HG03045 (cell line): ENCODE data around the gene GNAT1.

Experiments used
- ATAC-seq: cut with Tn5 transposase; IDR thresholded peaks from one replicate; pipeline ENCODE4 v1.9.1; 2021; ENCODE audit warnings: mild to moderate bottlenecking, moderate library complexity; ENCODE audit not compliant: unreplicated experiment

The GNAT1 gene

DNA sequence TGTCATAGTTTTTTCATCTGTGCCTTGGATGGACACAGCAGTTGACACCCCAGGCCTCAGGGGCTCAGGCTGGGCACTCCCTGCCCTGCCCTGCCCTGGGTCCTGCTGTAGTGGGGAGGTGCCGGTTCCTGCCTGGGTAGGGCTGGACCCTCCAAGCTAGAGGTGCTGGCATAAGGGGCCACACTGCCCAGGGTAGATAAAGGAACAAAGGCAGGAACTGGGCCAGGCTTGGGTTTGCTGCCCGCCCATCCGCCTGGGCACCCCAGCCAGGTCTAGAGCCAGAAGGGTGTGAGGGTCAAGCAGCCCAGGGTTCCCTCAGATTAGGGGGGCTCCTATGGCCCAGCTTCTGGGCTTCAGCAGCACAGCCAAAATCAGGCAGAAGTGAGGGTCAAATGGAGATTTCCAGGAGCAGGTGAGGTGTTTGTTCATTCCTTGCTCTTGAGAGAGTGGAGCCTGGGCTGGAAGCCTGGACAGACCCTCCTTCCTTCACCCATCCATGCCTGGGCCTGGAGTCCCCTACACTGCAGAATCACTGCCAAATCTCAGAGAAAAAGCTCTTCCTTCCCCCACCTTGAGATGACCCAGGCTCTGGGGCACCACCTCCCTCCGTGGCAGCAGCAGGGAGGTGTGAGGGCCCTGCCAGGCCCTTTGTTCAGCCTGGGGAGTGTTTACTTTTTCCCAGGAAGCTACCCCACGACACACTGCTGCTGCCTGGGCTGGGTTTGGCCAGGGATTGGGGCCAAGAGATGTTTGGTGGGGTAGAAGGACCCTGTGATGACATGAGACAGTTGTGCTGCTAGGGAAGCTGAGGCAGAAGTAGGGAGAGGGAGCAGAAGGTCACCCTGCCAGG, 29.2 kb upstream of the GNAT1 start:
- no peak for ATAC-seq

DNA sequence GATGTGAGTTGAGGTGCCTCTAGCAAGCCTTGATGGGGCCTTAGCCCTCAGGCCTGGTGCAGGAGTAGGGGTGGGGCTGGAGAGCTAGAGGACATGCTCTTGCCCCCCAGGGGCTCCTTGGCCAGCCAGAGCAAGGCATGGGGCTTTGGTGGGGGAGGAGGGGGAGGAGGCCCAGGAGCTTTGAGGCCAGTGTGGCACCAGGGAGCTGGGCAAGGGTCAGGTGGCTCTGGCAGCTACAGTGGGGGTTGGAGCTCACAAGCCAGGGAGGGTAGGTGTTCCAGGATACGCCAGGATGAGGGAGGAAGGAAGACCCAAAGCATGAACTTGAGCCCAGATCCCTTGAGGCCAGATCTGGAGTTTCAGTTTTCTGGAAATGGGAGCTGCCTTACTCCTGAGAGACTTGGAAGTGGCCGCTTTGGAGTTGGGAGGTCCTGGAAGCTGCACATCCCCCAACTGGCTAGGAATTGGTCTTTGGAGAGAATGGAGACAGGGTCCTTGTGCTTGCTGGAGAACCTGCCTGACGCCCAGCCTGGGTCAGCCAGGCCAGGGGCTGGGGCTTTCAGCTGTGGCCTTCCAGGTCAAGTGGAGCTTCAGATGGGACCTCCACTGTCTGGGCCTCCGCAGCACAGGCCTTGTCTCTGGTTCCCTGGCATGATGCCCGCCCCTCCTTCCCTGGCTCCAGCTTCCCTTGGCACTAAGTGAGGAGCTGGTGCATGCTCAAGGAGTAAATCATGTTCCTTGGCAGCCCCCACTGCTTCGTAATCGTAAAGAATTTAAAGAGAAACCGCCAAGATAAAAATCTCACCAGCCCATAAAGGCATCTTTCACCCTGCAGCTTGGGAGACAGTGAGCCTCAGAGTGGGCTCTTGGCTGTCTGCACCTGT, 27.6 kb upstream of the GNAT1 start:
- ATAC-seq = no peak

GRCh38 chr3:50164481-50164880, 26.9 kb upstream of the GNAT1 start:
- ATAC-seq = no peak

DNA sequence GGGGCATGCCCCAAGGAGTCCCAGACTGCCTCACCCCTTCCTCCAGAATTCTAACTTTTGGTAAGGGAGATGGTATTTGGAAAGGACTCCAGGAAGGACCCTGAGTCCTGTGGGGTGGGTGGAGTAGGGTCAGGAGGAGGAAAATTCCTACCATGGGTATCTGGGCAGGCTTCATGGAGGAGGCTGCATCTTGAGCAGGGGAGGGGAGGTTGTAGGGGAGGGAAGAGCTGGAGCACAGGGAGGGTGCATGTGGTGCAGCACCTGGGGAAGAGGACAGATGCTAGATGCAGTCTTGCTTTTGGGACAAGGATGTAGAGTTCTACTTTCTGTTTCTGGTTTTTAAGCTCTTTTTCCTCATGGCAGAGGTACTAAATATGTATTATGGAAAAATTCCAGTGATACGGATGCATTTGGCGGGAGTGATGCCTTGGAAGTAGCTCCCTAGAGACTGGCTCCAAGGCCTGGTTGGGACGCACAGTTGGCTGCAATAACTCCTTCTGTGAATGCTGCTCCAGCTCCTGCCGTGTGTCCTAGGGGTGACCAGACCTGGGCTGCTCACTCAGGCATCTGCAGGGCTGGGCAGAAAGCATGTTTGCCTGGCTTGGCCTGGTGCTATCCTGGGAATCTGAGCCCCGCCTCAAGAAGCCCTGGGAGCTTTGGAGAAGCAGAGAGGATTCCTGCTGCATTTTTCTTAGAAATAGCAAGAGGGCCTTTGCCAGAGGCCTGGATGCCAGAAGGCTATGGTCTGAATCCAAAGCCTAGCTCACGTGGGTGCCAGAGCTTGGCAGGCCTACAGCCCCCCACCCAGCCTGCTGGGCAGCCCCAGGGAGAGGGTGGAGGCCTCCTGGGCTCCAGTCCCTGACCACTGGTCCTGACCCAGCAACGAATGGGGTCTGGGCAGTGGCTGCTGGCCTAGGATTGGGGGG, 26.2 kb upstream of the GNAT1 start:
- ATAC-seq = no peak

DNA sequence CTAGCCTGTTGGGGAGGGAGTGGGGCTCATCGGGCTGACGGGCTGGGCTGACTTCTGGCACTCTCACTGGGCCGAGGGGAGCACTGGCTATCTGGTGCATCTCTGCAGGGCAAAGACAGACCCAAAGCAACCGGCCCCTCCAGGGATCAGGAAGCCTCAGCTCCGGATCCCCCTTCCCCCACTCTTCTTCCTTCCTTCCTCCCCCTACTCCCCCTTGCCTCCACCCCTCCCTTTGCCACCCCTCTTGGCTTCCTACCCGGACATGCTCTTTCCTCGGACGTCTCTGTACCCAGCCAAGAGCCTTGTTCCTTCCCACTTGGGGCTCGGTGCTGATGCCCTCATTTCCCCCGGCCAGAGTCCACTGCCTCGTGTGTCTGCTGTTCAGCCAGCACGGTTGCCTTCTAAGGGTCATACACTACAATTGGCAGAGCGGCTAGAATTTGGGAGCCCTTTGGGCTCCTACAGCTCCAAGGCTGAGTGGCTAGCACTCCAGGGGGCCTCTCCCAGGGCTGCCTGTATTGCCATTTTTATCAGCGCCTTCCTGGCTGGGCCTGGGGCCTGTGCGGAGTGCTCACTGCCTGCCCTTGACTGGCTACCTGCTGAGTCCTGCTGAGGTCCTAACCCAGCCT, 25.4 kb upstream of the GNAT1 start:
- no peak for ATAC-seq

GRCh38 chr3:50166620-50167019, 24.8 kb upstream of the GNAT1 start:
- ATAC-seq = no peak

GRCh38 chr3:50167069-50167840, 24.2 kb upstream of the GNAT1 start:
- no peak for ATAC-seq

DNA sequence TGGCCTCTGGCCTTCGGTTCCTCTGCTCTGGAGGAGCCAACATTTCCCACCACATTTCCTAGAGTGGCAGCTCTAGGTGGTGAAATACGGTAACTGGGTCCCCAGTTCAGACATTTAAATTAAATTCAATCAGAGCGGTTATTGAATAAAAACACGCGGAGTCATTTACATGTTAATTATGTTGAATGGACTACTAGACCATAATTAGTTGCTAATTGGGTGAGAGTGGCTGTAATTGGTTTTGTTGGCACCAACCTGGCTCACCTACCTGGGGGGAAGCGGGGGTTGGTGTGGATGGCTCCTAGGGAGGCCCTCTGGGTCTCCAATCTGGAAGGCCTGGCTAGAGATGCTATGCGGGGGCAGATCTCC, 23.6 kb upstream of the GNAT1 start:
- no peak for ATAC-seq

DNA sequence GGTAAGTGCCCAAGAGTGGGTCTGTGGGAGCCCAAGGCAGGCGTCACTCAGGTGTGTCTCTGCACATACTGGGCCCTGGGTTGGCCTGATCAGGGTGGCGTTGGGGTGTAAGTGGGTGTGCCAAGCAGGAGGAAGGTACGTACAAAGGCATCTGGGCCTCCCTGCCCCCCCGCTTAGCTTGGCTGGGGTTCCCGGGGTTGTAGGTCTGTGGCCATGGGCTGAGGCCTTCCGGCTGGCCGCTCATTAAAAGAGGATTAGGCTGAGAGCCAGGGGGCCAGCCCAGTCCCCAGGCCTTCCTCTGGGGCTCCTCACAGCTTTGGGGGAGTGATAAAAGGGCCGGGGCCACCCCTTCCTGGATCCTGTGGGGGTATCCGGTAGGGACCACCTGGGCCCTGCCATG, 23.0 kb upstream of the GNAT1 start:
- no peak for ATAC-seq

GRCh38 chr3:50168791-50169190, 22.6 kb upstream of the GNAT1 start:
- no peak for ATAC-seq

- ATAC-seq = no peak
These were observed 22.1 kb upstream of the GNAT1 start for GRCh38 chr3:50169232-50169832.

DNA sequence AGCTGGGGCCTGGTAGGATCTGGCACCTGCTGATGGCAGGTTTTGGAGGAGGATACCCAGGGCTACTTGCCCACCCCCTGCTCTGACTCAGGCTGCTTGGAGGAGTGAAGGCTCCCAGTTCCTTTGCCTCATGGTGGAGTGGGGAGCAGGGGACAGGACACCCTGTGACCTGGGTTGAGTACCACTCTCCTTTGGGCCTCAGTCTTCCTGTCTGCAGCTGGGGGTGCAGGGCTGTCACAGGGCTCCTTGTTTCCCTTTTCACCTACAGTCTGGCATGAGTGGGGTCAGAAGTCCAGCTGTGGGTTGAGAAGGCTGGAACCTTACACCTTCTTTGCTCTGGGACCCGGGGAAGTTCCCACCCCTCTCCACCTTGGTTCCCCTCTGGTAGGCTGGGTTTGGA, 21.6 kb upstream of the GNAT1 start:
- no peak for ATAC-seq

DNA sequence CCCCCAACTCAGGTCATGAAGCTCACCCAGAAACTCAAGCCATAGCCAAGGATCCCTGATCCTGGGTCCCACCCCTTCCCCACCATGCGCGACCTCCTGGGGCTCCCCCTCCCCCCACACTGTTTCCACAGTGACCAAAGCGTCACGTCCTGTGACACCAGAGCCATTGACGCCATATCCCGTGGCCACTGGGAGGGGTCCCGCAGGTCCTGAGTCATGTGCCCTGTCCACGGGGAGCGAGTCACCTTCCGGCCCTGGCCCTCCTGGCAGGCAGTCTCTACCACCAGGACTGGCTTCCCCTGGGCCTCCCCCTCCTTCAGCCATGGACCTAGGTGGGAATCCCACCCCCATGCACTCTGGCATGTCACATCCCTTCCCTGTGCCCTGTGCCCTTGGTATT, 20.7 kb upstream of the GNAT1 start:
- ATAC-seq = no peak

DNA sequence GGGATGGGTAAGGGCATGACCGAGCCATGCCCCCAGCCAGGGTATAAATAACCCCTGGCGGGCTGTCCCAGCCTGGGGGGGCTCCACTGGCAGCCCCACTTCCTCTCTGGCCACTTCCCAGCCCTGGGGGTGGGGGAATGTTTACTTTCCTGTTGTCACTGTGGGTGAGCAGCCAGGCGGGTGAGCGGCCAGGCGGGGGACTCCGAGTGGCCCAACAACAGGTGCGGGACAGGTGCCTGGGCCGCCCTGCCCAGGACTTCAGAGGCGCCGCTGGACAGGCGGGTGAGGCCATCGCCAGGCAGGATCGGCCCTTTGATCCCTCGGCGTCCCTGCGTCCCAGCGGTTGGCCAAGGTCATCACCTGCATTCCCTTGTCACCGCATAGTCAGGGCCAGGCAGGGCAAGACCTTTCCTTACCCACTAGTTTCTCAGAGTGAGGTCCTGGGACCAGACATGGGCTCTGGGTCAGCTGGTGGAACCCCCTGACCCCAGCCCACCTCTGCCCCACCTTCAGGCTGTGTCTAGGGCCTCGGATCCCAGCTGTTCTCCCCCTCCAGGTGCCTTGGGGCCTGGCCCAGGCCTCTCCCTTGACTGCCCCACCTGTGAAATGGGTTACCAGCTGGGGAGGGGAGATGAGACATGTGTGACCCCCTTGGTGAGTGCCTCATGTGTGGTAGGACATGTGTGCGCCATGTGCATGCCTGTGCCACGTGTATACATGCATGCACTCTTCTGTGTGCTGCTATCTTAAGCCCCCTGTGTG, 19.7 kb upstream of the GNAT1 start:
- no peak for ATAC-seq

DNA sequence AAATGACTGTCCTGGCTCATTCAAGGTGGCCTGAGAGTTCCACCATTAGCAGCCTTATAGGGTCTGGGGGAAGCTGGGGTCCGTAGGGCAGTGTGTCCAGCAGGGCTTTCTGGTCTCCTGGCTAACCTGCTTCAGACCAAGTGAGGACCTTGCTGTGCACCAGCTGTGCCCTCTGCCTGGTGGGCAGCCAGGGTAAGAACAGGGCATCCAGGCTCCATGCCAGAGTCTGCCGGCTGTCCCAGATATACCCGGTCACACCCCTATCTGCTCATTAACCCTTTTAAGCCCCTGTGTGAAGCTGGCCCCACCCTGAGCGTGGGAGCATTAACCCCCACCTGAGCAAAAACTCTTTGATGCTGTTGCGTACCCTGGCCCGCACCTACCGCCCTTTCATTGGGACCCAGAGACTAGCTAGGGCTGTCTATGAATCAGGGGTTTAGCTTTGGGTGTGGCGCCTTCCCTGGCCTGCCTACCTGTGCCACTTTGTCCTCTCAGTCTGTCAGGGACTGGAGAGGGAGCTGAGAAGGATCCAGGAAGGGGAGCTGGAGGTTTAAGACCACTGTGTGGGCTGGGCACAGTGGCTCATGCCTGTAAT, 18.7 kb upstream of the GNAT1 start:
- ATAC-seq = no peak

GRCh38 chr3:50173685-50174516, 17.5 kb upstream of the GNAT1 start:
- ATAC-seq = no peak

DNA sequence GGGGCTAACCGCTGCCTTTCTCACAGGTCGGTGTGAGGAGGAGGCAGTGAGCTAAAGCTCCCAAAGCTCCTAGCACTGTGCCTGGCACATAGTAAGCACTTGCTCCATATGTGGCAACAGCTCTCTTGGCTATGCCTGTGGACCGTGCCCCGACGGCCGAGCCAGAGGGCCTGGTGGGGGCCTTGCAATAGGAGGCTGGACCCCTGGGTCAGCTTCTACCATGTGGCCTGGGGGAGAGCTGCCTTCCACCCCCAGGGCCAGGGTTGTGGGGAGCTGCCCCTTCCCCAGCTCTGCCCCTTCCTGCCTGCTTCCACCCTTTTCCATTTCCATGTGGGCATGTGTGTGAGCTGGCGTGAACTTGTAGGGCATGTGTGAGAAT, 16.9 kb upstream of the GNAT1 start:
- no peak for ATAC-seq
